Stomach (tissue), 9 donors: Measurements from ENCODE around the gene WWOX. TPM values are rescaled to one million over a fixed set of nuclear protein-coding genes. Genes with fewer than 3 reads are reported as not detected.

ENCODE experiments used
- DNase-seq, 2 donors: peaks; one replicate each; pipeline versions ENCODE4 v3.0.0 to v3.0.0-alpha.2; 2013 to 2019
- H3K27ac ChIP-seq, 5 donors: fragments of 200-600 bp in 4 of 5; sonication (generic) in 4 of 5; one replicate each; pipeline ENCODE4 v1.5.1; 2013 to 2019; ENCODE audit warnings: mild to moderate bottlenecking in 1 of 5, moderate library complexity in 1 of 5
- H3K27me3 ChIP-seq, 3 donors: fragments of 200-600 bp; sonication (generic); one replicate each; pipeline ENCODE4 v1.5.1; 2017 to 2019; ENCODE audit warnings: mixed run types in 1 of 3
- H3K36me3 ChIP-seq, 4 donors: fragments of 200-600 bp; sonication (generic); 1 replicate in 3 of 4; 2 replicates in 1 of 4; pipeline ENCODE4 v1.5.1; 2016 to 2019
- H3K4me1 ChIP-seq, 4 donors: fragments of 200-600 bp; sonication (generic); one replicate each; pipeline ENCODE4 v1.5.1; 2016 to 2019
- H3K4me3 ChIP-seq, 4 donors: fragments of 200-600 bp; sonication (generic) in 3 of 4; one replicate each; pipeline ENCODE4 v1.5.1; 2016 to 2019; ENCODE audit warnings: mild to moderate bottlenecking in 1 of 4
- H3K9me3 ChIP-seq, 4 donors: fragments of 200-600 bp; sonication (generic); one replicate each; pipeline ENCODE4 v1.5.1; 2016 to 2019
- CTCF ChIP-seq, 7 experiments: fragments of 450-650 bp in 4 of 7; fragments of 200-600 bp in 3 of 7; sonication (generic) in 3 of 7; IDR thresholded peaks; one replicate each; pipeline ENCODE4 v1.5.1; 2016 to 2019; ENCODE audit warnings: antibody characterized with exemption in 7 of 7, control low read depth in 2 of 7, mild to moderate bottlenecking in 1 of 7
- EP300 ChIP-seq: sonication (generic); formaldehyde crosslinking; IDR thresholded peaks from one replicate; pipeline ENCODE4 v1.6.1; 2017; ENCODE audit warnings: antibody characterized with exemption
- POLR2A ChIP-seq, 4 donors: fragments of 450-650 bp; IDR thresholded peaks; one replicate each; pipeline ENCODE4 v1.6.1; 2016; ENCODE audit warnings: antibody characterized with exemption in 4 of 4, control low read depth in 2 of 4, mild to moderate bottlenecking in 1 of 4, moderate library complexity in 1 of 4
- POLR2AphosphoS5 ChIP-seq, 3 donors: sonication (generic); formaldehyde crosslinking; IDR thresholded peaks; one replicate each; pipeline ENCODE4 v1.6.1; 2016; ENCODE audit warnings: antibody characterized with exemption in 3 of 3
- WGBS, 5 donors: extraction: QIAGEN DNeasy Blood & Tissue Kit in 3 of 5; methylation state at CpG; one replicate each; pipeline versions ENCODE4 v1.1.5 to v1.1.7; 2013 to 2018; 5-methylcytosine and 5-hydroxymethylcytosine counted together
- intact Hi-C: fragments of 100-400 bp; cut with DNase I; formaldehyde crosslinking; loops from one replicate; pipeline ENCODE4 v1.15.1; 2023; ENCODE audit warnings: low total_unique reads
- polyA plus RNA-seq, 3 donors: library from polyadenylated mRNA; stranded (reverse); fragments of 200-250 nt; gene quantifications; one replicate each; pipeline ENCODE4 v1.2.3, GENCODE V29; 2013
- total RNA-seq, 5 donors: library from RNA; depleted of rRNA; stranded (reverse); fragments of >200 nt; gene quantifications; one replicate each; pipeline versions ENCODE4 v1.1.0 to v1.2.3, GENCODE V29; 2014 to 2016
- donor health status: healthy with polysubstance abuse.
- donor health status: Bipolar disorder and iron deficiency.
- donor health status: healthy.

Gene WWOX
- total and polyA plus RNA-seq, 8 donors, result 7.7 to 129 (median 48.7) TPM

- Histone ChIP-seq H3K27ac (no peak overlapping the region), H3K9me3 (no peaks in the 10 kb centered on the region)
- no peak for TF ChIP-seq EP300
- TF ChIP-seq CTCF (IDR thresholded peaks at IDR 0.05), result no peak
- no peak for TF ChIP-seq POLR2A (IDR thresholded peaks at IDR 0.05)
- no peak for TF ChIP-seq POLR2AphosphoS5 (IDR thresholded peaks at IDR 0.05)
Observed at GRCh38 chr16:78292844-78293380, 193.5 kb downstream of the WWOX start.

GRCh38 chr16:78294538-78295225, 195.2 kb downstream of the WWOX start:
- Histone ChIP-seq H3K4me1 (peaks cover 4 to 12% (median 11%) of the 10 kb centered on the region in 4 donors), H3K36me3 (no peaks in the 10 kb centered on the region), H3K27ac (no peak overlapping the region), H3K4me3 (no peak overlapping the region), H3K9me3 (no peaks in the 10 kb centered on the region), H3K27me3 (no peaks in the 10 kb centered on the region)
- WGBS, 5 donors, result 95 to 99% (median 97%) methylated on average over 4 of the region's 4 CpGs
- TF ChIP-seq POLR2A (IDR thresholded peaks at IDR 0.05), result no peak
- no peak for TF ChIP-seq EP300
- no peak for TF ChIP-seq POLR2AphosphoS5 (IDR thresholded peaks at IDR 0.05)
- no peak for TF ChIP-seq CTCF (IDR thresholded peaks at IDR 0.05)
- no peak for DNase-seq
- intact Hi-C loops, result no loop called here

More at GRCh38 chr16:78292844-78293380, 193.5 kb downstream of the WWOX start:
- intact Hi-C loops, result no loop called here
- Histone ChIP-seq H3K4me3 (no peak overlapping the region), H3K27me3 (no peaks in the 10 kb centered on the region), H3K4me1 (peaks cover 4 to 12% (median 11%) of the 10 kb centered on the region in 4 donors), H3K36me3 (no peaks in the 10 kb centered on the region)
- 80 to 94% (median 90%) methylated on average over 1 of the region's 1 CpG for WGBS, 5 donors
- DNase-seq, result peak in 1 of 2 donors; percentile 34

- 55 to 63% (median 57%) methylated on average over 6 of the region's 6 CpGs for WGBS, 5 donors
- H3K36me3 ChIP-seq, result no peaks in the 10 kb centered on the region
- TF ChIP-seq CTCF (IDR thresholded peaks at IDR 0.05) (no peak), POLR2AphosphoS5 (IDR thresholded peaks at IDR 0.05) (no peak), EP300 (no peak), POLR2A (IDR thresholded peaks at IDR 0.05) (no peak)
- no peak overlapping the region for H3K4me3 ChIP-seq
- H3K27ac ChIP-seq, result peak overlapping the region in 1 of 5 donors; percentile 20
- H3K9me3 ChIP-seq, result no peaks in the 10 kb centered on the region
- H3K27me3 ChIP-seq, result no peaks in the 10 kb centered on the region
- H3K4me1 ChIP-seq, result peaks cover 1 to 12% (median 9%) of the 10 kb centered on the region in 4 donors
- DNase-seq, result peak in 1 of 2 donors; percentile 35
- intact Hi-C loops, result no loop called here
Observed at GRCh38 chr16:78297066-78297666, 197.7 kb downstream of the WWOX start.

GRCh38 chr16:78298986-78299385, 199.5 kb downstream of the WWOX start:
- Histone ChIP-seq H3K27ac (no peak overlapping the region), H3K27me3 (no peaks in the 10 kb centered on the region), H3K4me3 (no peak overlapping the region), H3K9me3 (no peaks in the 10 kb centered on the region), H3K36me3 (no peaks in the 10 kb centered on the region), H3K4me1 (no peaks in the 10 kb centered on the region)
- intact Hi-C loops, result no loop called here
- 89 to 94% (median 90%) methylated on average over 6 of the region's 6 CpGs for WGBS, 5 donors
- no peak for DNase-seq
- no peak for TF ChIP-seq EP300
- no peak for TF ChIP-seq POLR2AphosphoS5 (IDR thresholded peaks at IDR 0.05)
- no peak for TF ChIP-seq CTCF (IDR thresholded peaks at IDR 0.05)
- no peak for TF ChIP-seq POLR2A (IDR thresholded peaks at IDR 0.05)
